CD4-positive, alpha-beta T cell (primary cell): Measurements from ENCODE around the gene FN3K. TPM values are rescaled to one million over a fixed set of nuclear protein-coding genes. Genes with fewer than 3 reads are reported as not detected.

Source experiments
- ATAC-seq: fragments of 200-7000 bp; cut with Tn5 transposase; one replicate; pipeline ENCODE4 v1.10.0; 2022; ENCODE audit warnings: mild to moderate bottlenecking; ENCODE audit not compliant: poor library complexity
- CTCF ChIA-PET: fragments of 350-600 bp; sonication (Branson Sonifier 250); formaldehyde crosslinking; loops from one replicate; lab custom pipeline; 2021; ENCODE audit warnings: antibody characterized with exemption, inconsistent platforms; lab: Charles Lee
- POLR2A ChIA-PET: fragments of 350-600 bp; sonication (Branson Sonifier 250); formaldehyde crosslinking; loops from one replicate; lab custom pipeline; 2021; ENCODE audit warnings: antibody characterized with exemption, inconsistent platforms; lab: Charles Lee
- DNase-seq, 14 experiments: peaks; one replicate each; pipeline ENCODE4 v3.0.0-alpha.2; 2013 to 2020; ENCODE audit warnings: mixed read lengths in 2 of 14
- H3K27ac ChIP-seq, 2 donors: one replicate each; pipeline versions ENCODE4 v1.5.1 to v1.7.0; 2013; ENCODE audit warnings: low read length in 2 of 2, low read depth in 1 of 2, mild to moderate bottlenecking in 1 of 2
- H3K27me3 ChIP-seq, 2 experiments: 1 replicate in 1 of 2; 2 replicates in 1 of 2; pipeline versions ENCODE4 v1.6.1 to v1.7.0; 2013; ENCODE audit warnings: low read length in 2 of 2, control low read depth in 1 of 2, mild to moderate bottlenecking in 1 of 2, moderate library complexity in 1 of 2; ENCODE audit not compliant: insufficient read depth in 2 of 2, control insufficient read depth in 1 of 2
- H3K36me3 ChIP-seq: one replicate; pipeline ENCODE4 v1.6.1; 2013; ENCODE audit warnings: low read length, control low read depth; ENCODE audit not compliant: insufficient read depth
- H3K4me1 ChIP-seq: one replicate; pipeline ENCODE4 v1.6.1; 2013; ENCODE audit warnings: low read length, control low read depth; ENCODE audit not compliant: insufficient read depth
- H3K4me3 ChIP-seq: one replicate; pipeline ENCODE4 v1.5.1; 2013; ENCODE audit warnings: mild to moderate bottlenecking, low read length, moderate library complexity
- H3K9me3 ChIP-seq, 2 experiments: 1 replicate in 1 of 2; 2 replicates in 1 of 2; pipeline versions ENCODE4 v1.6.1 to v1.7.0; 2013; ENCODE audit warnings: low read length in 2 of 2, mild to moderate bottlenecking in 2 of 2, control low read depth in 1 of 2, moderate library complexity in 1 of 2; ENCODE audit not compliant: control insufficient read depth in 1 of 2, insufficient read depth in 1 of 2
- H3K27ac Mint-ChIP-seq: one replicate; pipeline ENCODE4 v1.8.0; 2020; ENCODE audit warnings: mixed read lengths
- H3K27me3 Mint-ChIP-seq: one replicate; pipeline ENCODE4 v1.8.0; 2021; ENCODE audit warnings: mixed read lengths
- H3K36me3 Mint-ChIP-seq: one replicate; pipeline ENCODE4 v1.8.0; 2021; ENCODE audit warnings: low read depth, mixed read lengths
- H3K4me1 Mint-ChIP-seq: one replicate; pipeline ENCODE4 v1.8.0; 2021; ENCODE audit warnings: low read depth, mixed read lengths
- H3K4me3 Mint-ChIP-seq: one replicate; pipeline ENCODE4 v1.8.0; 2020; ENCODE audit warnings: mild to moderate bottlenecking, mixed read lengths
- H3K9me3 Mint-ChIP-seq: one replicate; pipeline ENCODE4 v1.8.0; 2020; ENCODE audit warnings: mixed read lengths
- intact Hi-C, 2 experiments: fragments of 100-400 bp; cut with DNase I in 1 of 2; cut with micrococcal nuclease in 1 of 2; formaldehyde crosslinking; loops; one replicate each; pipeline versions ENCODE4 v1.15.1 to v1.9.0; 2023 to 2025; cut with DNase I, micrococcal nuclease
- total RNA-seq, 174 experiments: library from RNA in 2 of 174; stranded (reverse) in 2 of 174; gene quantifications; one replicate each; pipeline ENCODE4 v1.2.3 and lab custom pipeline; 2021 to 2026
- TF ChIP-seq, protein P1 (sequence below): fragments of 200-600 bp; IDR thresholded peaks from one replicate; pipeline ENCODE4 v1.8.0; 2022; ENCODE audit warnings: antibody characterized with exemption, mild to moderate bottlenecking

Gene FN3K
- total RNA-seq, 2 experiments from 2014 or later: 4.2 to 4.9 TPM

DNA sequence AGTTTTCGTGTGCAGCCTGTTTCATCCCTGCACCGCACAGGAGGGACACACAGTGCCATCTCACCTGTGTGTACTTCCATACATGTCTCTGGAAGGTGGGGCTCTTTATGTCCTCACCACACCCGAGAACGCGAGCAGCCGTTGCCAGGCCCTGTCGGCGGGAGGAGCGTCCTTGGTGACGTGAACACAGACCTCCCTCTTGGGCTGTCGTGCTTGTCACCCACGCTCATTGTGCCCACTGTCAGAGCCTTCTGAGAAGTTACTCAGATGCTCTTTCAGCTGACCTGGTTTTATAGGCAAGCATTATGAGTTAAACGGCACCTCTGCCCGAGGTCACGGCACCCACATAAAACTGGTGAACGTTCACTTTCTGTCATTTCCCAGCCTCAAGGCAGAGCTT lies 64.2 kb downstream of the FN3K start:
- H3K27ac ChIP-seq: no peak overlapping the region
- H3K36me3 ChIP-seq: peaks cover 17% of the 10 kb centered on the region
- Mint-ChIP-seq H3K27me3 (no peaks in the 10 kb centered on the region), H3K9me3 (no peaks in the 10 kb centered on the region), H3K27ac (no peak overlapping the region), H3K4me3 (no peak overlapping the region), H3K4me1 (no peaks in the 10 kb centered on the region), H3K36me3 (peaks cover 45% of the 10 kb centered on the region)
- TF ChIP-seq, protein P1, sequence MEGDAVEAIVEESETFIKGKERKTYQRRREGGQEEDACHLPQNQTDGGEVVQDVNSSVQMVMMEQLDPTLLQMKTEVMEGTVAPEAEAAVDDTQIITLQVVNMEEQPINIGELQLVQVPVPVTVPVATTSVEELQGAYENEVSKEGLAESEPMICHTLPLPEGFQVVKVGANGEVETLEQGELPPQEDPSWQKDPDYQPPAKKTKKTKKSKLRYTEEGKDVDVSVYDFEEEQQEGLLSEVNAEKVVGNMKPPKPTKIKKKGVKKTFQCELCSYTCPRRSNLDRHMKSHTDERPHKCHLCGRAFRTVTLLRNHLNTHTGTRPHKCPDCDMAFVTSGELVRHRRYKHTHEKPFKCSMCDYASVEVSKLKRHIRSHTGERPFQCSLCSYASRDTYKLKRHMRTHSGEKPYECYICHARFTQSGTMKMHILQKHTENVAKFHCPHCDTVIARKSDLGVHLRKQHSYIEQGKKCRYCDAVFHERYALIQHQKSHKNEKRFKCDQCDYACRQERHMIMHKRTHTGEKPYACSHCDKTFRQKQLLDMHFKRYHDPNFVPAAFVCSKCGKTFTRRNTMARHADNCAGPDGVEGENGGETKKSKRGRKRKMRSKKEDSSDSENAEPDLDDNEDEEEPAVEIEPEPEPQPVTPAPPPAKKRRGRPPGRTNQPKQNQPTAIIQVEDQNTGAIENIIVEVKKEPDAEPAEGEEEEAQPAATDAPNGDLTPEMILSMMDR: no peak
- no peak for DNase-seq
- H3K4me1 ChIP-seq: no peaks in the 10 kb centered on the region
- CTCF ChIA-PET: no interaction called here
- no peak for ATAC-seq
- POLR2A ChIA-PET: no interaction called here
- intact Hi-C loops: no loop called here
- no peaks in the 10 kb centered on the region for H3K9me3 ChIP-seq
- no peak overlapping the region for H3K4me3 ChIP-seq
- no peaks in the 10 kb centered on the region for H3K27me3 ChIP-seq

Other genes with a start within 250 kb of the FN3K start
- 10 to 100 TPM; 32.5 to 33.7 TPM for gene FOXK2, start 215.9 kb upstream of the FN3K start, total RNA-seq
- 10 to 100 TPM; 49.8 to 54.3 TPM for gene WDR45B, start 87.2 kb upstream of the FN3K start, total RNA-seq
- gene RAB40B, start 36.9 kb upstream of the FN3K start, total RNA-seq: 1 to 10 TPM; 1.6 to 2.0 TPM
- gene FN3KRP, start 18.9 kb upstream of the FN3K start, total RNA-seq: 10 to 100 TPM; 30.6 to 31.2 TPM
- 10 to 100 TPM; 74.6 to 80.3 TPM for gene TBCD, start 16.4 kb downstream of the FN3K start, total RNA-seq
- not detected for gene ZNF750, start 104.4 kb downstream of the FN3K start, total RNA-seq